Measurements from ENCODE around the gene OR7A5.

Gene OR7A5

GRCh38 chr19:14817052-14817451 is 17.9 kb downstream of the OR7A5 start:
- H3K27me3 ChIP-seq (ENCODE audit: insufficient read depth, low read depth): no peaks in the 10 kb centered on the region; the same call in 1 of the 2 replicates
- no peak overlapping the region for H3K4me2 ChIP-seq
- H2AFZ ChIP-seq (ENCODE audit: low read depth): no peak overlapping the region
- no peak overlapping the region for H3K9ac ChIP-seq
- no peaks in the 10 kb centered on the region for H3K36me3 ChIP-seq (ENCODE audit: insufficient read depth)
- no peaks in the 10 kb centered on the region for H3K79me2 ChIP-seq (ENCODE audit: insufficient read depth, low read depth)
- TF ChIP-seq CTCF (conservative IDR thresholded peaks at IDR 0.05; ENCODE audit: low read depth, low read length): no peak
- no peaks in the 10 kb centered on the region for H4K20me1 ChIP-seq (ENCODE audit: insufficient read depth)
- no peak overlapping the region for H3K27ac ChIP-seq
- no peaks in the 10 kb centered on the region for H3K4me1 ChIP-seq (ENCODE audit: low read depth, poor library complexity, severe bottlenecking)
- no peak overlapping the region for H3K4me3 ChIP-seq (IDR thresholded peaks at IDR 0.05; ENCODE audit: insufficient read depth, low read depth, low read length)

- H3K9ac ChIP-seq: no peak overlapping the region
- no peak overlapping the region for H3K27ac ChIP-seq
- no peaks in the 10 kb centered on the region for H3K4me1 ChIP-seq (ENCODE audit: low read depth, poor library complexity, severe bottlenecking)
- no peak overlapping the region for H3K4me3 ChIP-seq (IDR thresholded peaks at IDR 0.05; ENCODE audit: insufficient read depth, low read depth, low read length)
- H3K4me2 ChIP-seq: no peak overlapping the region
- no peak overlapping the region for H2AFZ ChIP-seq (ENCODE audit: low read depth)
- H3K27me3 ChIP-seq (ENCODE audit: insufficient read depth, low read depth): no peaks in the 10 kb centered on the region; the same call in 1 of the 2 replicates
- TF ChIP-seq CTCF (conservative IDR thresholded peaks at IDR 0.05; ENCODE audit: low read depth, low read length): no peak
- no peaks in the 10 kb centered on the region for H3K79me2 ChIP-seq (ENCODE audit: insufficient read depth, low read depth)
- H4K20me1 ChIP-seq (ENCODE audit: insufficient read depth): no peaks in the 10 kb centered on the region
- no peaks in the 10 kb centered on the region for H3K36me3 ChIP-seq (ENCODE audit: insufficient read depth)
Measured at GRCh38 chr19:14814982-14815652, 19.9 kb downstream of the OR7A5 start.

- no peaks in the 10 kb centered on the region for H3K4me1 ChIP-seq (ENCODE audit: low read depth, poor library complexity, severe bottlenecking)
- H3K4me3 ChIP-seq (IDR thresholded peaks at IDR 0.05; ENCODE audit: insufficient read depth, low read depth, low read length): no peak overlapping the region
- no peaks in the 10 kb centered on the region for H3K79me2 ChIP-seq (ENCODE audit: insufficient read depth, low read depth)
- no peak overlapping the region for H3K9ac ChIP-seq
- H3K4me2 ChIP-seq: no peak overlapping the region
- no peak overlapping the region for H3K27ac ChIP-seq
- H2AFZ ChIP-seq (ENCODE audit: low read depth): no peak overlapping the region
- TF ChIP-seq CTCF (conservative IDR thresholded peaks at IDR 0.05; ENCODE audit: low read depth, low read length): no peak
- peaks cover 3% of the 10 kb centered on the region; the same call in 1 of the 2 replicates for H3K27me3 ChIP-seq (ENCODE audit: insufficient read depth, low read depth)
- no peaks in the 10 kb centered on the region for H4K20me1 ChIP-seq (ENCODE audit: insufficient read depth)
- no peaks in the 10 kb centered on the region for H3K36me3 ChIP-seq (ENCODE audit: insufficient read depth)
Measured at GRCh38 chr19:14809272-14810057, 25.5 kb downstream of the OR7A5 start.

GRCh38 chr19:14804765-14805164 is 30.2 kb downstream of the OR7A5 start:
- H3K4me3 ChIP-seq (IDR thresholded peaks at IDR 0.05; ENCODE audit: insufficient read depth, low read depth, low read length): no peak overlapping the region
- H2AFZ ChIP-seq (ENCODE audit: low read depth): no peak overlapping the region
- H3K4me2 ChIP-seq: no peak overlapping the region
- no peaks in the 10 kb centered on the region for H4K20me1 ChIP-seq (ENCODE audit: insufficient read depth)
- H3K36me3 ChIP-seq (ENCODE audit: insufficient read depth): no peaks in the 10 kb centered on the region
- no peak overlapping the region for H3K27ac ChIP-seq
- no peaks in the 10 kb centered on the region for H3K79me2 ChIP-seq (ENCODE audit: insufficient read depth, low read depth)
- peaks cover 3% of the 10 kb centered on the region; the same call in 1 of the 2 replicates for H3K27me3 ChIP-seq (ENCODE audit: insufficient read depth, low read depth)
- H3K4me1 ChIP-seq (ENCODE audit: low read depth, poor library complexity, severe bottlenecking): no peaks in the 10 kb centered on the region
- TF ChIP-seq CTCF (conservative IDR thresholded peaks at IDR 0.05; ENCODE audit: low read depth, low read length): no peak
- H3K9ac ChIP-seq: no peak overlapping the region

All from KMS-11 (cell line).